Neuronal stem cell (in vitro differentiated cells): ENCODE results near the gene LGALS9C.
"Not testable (repeated sequence)": the region's sequence is repeated elsewhere in the genome, so short reads cannot be mapped to it uniquely, and the experiment has no call there.

Experiments
- DNase-seq: peaks from one replicate; pipeline ENCODE4 v3.0.0-alpha.2; 2013; ENCODE audit warnings: low spot score
- H2AFZ ChIP-seq: one replicate; pipeline ENCODE4 v1.6.1; 2013; ENCODE audit warnings: mild to moderate bottlenecking, low read length, inconsistent platforms
- H2AK5ac ChIP-seq: 2 replicates; pipeline ENCODE4 v1.6.1; 2013; ENCODE audit warnings: low read depth, mild to moderate bottlenecking, inconsistent platforms, low read length, moderate library complexity, mixed read lengths
- H2BK120ac ChIP-seq: 2 replicates; pipeline ENCODE4 v1.6.1; 2013; ENCODE audit warnings: low read depth, mild to moderate bottlenecking, inconsistent platforms, low read length, moderate library complexity, mixed read lengths
- H2BK12ac ChIP-seq: one replicate; pipeline ENCODE4 v1.6.1; 2013; ENCODE audit warnings: low read length, inconsistent platforms
- H2BK15ac ChIP-seq: 2 replicates; pipeline ENCODE4 v1.6.1; 2013; ENCODE audit warnings: mild to moderate bottlenecking, low read length, inconsistent platforms, mixed read lengths
- H2BK5ac ChIP-seq: one replicate; pipeline ENCODE4 v1.6.1; 2013; ENCODE audit warnings: inconsistent platforms, mild to moderate bottlenecking, low read length, moderate library complexity
- H3K14ac ChIP-seq: one replicate; pipeline ENCODE4 v1.6.1; 2013; ENCODE audit warnings: low read length, inconsistent platforms
- H3K18ac ChIP-seq: 2 replicates; pipeline ENCODE4 v1.6.1; 2013; ENCODE audit warnings: low read length, inconsistent platforms
- H3K23ac ChIP-seq: 2 replicates; pipeline ENCODE4 v1.6.1; 2013; ENCODE audit warnings: low read depth, mild to moderate bottlenecking, mixed read lengths, low read length, inconsistent platforms; ENCODE audit not compliant: poor library complexity
- H3K27ac ChIP-seq: replicated peaks from 3 replicates; pipeline ENCODE4 v1.5.1; 2013; ENCODE audit warnings: low read length, inconsistent platforms
- H3K27me3 ChIP-seq, 3 experiments: 2 replicates each; pipeline ENCODE4 v1.6.1; 2013; ENCODE audit warnings: low read length in 3 of 3, mild to moderate bottlenecking in 2 of 3, inconsistent platforms in 1 of 3, low read depth in 1 of 3, mixed read lengths in 1 of 3, moderate library complexity in 1 of 3; ENCODE audit not compliant: control insufficient read depth in 3 of 3, insufficient read depth in 3 of 3
- H3K36me3 ChIP-seq, 2 donors: replicated peaks in 1 of 2; 2 replicates each; pipeline ENCODE4 v1.6.1; 2013; ENCODE audit warnings: low read length in 2 of 2; ENCODE audit not compliant: control insufficient read depth in 2 of 2, insufficient read depth in 2 of 2
- H3K4ac ChIP-seq: 2 replicates; pipeline ENCODE4 v1.6.1; 2013; ENCODE audit warnings: inconsistent platforms, mild to moderate bottlenecking, low read length, moderate library complexity
- H3K4me1 ChIP-seq, 2 donors: 1 replicate in 1 of 2; 2 replicates in 1 of 2; pipeline ENCODE4 v1.6.1; 2013; ENCODE audit warnings: low read length in 2 of 2, low read depth in 1 of 2; ENCODE audit not compliant: control insufficient read depth in 2 of 2, insufficient read depth in 1 of 2
- H3K4me2 ChIP-seq: one replicate; pipeline ENCODE4 v1.6.1; 2013; ENCODE audit warnings: mild to moderate bottlenecking, low read length, inconsistent platforms; ENCODE audit not compliant: insufficient read depth, poor library complexity, severe bottlenecking
- H3K4me3 ChIP-seq, 2 donors: 2 replicates each; pipeline ENCODE4 v1.5.1; 2013; ENCODE audit warnings: low read length in 2 of 2, mild to moderate bottlenecking in 2 of 2, inconsistent platforms in 1 of 2, moderate library complexity in 1 of 2
- H3K79me1 ChIP-seq: one replicate; pipeline ENCODE4 v1.6.1; 2013; ENCODE audit warnings: low read depth, mild to moderate bottlenecking, inconsistent platforms, low read length, moderate library complexity
- H3K9ac ChIP-seq: one replicate; pipeline ENCODE4 v1.6.1; 2013; ENCODE audit warnings: mild to moderate bottlenecking, low read depth, low read length, inconsistent platforms; ENCODE audit not compliant: poor library complexity
- H3K9me3 ChIP-seq, 2 donors: replicated peaks in 1 of 2; 2 replicates each; pipeline versions ENCODE3 to v1.6.1; 2013; ENCODE audit warnings: low read length in 2 of 2, mild to moderate bottlenecking in 2 of 2, inconsistent platforms in 1 of 2, low read depth in 1 of 2, mixed read lengths in 1 of 2, moderate library complexity in 1 of 2; ENCODE audit not compliant: control insufficient read depth in 2 of 2, insufficient read depth in 1 of 2
- H4K8ac ChIP-seq: one replicate; pipeline ENCODE4 v1.6.1; 2013; ENCODE audit warnings: low read depth, mild to moderate bottlenecking, inconsistent platforms, low read length, moderate library complexity
- H4K91ac ChIP-seq: one replicate; pipeline ENCODE4 v1.6.1; 2013; ENCODE audit warnings: low read length, low read depth, mild to moderate bottlenecking, inconsistent platforms; ENCODE audit not compliant: poor library complexity
- WGBS, 2 donors: extraction: QIAGEN DNeasy Blood & Tissue Kit; methylation state at CpG; one replicate each; pipeline ENCODE4 v1.1.7; 2013; ENCODE audit warnings: missing lambda C conversion rate in 2 of 2, mixed read lengths in 1 of 2; ENCODE audit not compliant: insufficient read length in 2 of 2, insufficient replicate concordance in 1 of 2; ENCODE audit errors: extremely low coverage in 2 of 2; 5-methylcytosine and 5-hydroxymethylcytosine counted together

LGALS9C gene

DNA sequence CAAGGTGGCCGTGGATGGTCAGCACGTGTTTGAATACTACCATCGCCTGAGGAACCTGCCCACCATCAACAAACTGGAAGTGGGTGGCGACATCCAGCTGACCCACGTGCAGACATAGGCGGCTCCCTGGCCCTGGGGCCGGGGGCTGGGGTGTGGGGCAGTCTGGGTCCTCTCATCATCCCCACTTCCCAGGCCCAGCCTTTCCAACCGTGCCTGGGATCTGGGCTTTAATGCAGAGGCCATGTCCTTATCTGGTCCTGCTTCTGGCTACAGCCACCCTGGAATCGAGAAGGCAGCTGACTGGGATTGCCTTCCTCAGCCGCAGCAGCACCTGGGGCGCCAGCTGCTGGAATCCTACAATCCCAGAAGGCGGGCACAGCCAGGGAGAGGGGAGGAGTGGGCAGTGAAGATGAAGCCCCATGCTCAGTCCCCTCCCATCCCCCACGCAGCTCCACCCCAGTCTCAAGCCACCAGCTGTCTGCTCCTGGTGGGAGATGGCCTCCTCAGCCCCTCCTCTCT, 17.7 kb downstream of the LGALS9C start:
- H3K4me3 ChIP-seq, H3K79me1 ChIP-seq, DNase-seq, H3K27me3 ChIP-seq, H2BK15ac ChIP-seq, H3K18ac ChIP-seq, H3K23ac ChIP-seq, H2AK5ac ChIP-seq, H2BK12ac ChIP-seq, H3K9ac ChIP-seq, H4K8ac ChIP-seq, H3K4me1 ChIP-seq, H2AFZ ChIP-seq, H2BK120ac ChIP-seq, H3K4me2 ChIP-seq, H4K91ac ChIP-seq, H3K9me3 ChIP-seq, H2BK5ac ChIP-seq, H3K14ac ChIP-seq, H3K27ac ChIP-seq, H3K4ac ChIP-seq, H3K36me3 ChIP-seq: not testable (repeated sequence)
- WGBS, 2 donors: no CpG with 5 or more reads among the region's 13 CpGs

DNA sequence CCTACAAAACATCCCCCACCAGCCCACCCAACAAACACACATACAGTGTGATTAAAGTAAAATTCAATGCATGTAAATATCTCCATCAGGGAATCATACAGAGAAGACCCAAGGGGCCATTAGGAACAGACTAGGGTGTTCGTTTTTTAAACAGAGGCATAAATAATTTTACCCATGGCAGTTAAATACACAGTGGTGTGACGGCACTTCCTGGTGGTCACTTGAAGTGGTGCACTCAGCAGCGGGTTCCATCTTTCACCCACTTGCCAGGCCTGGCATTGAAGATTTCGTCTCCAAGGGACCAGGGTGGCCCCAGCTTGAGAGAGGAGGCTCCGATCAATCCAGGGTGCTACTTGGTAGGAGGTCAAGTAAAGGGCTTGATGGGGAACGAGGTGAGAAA, 20.5 kb downstream of the LGALS9C start:
- not testable (repeated sequence) for H3K23ac ChIP-seq, H2BK5ac ChIP-seq, H3K4me2 ChIP-seq, H3K27me3 ChIP-seq, H3K18ac ChIP-seq, H3K27ac ChIP-seq, H2BK120ac ChIP-seq, H3K9ac ChIP-seq, H3K14ac ChIP-seq, H3K4me1 ChIP-seq, H4K91ac ChIP-seq, H3K9me3 ChIP-seq, H3K36me3 ChIP-seq, H2BK15ac ChIP-seq, H3K4me3 ChIP-seq, H2AFZ ChIP-seq, H4K8ac ChIP-seq, H2AK5ac ChIP-seq, H2BK12ac ChIP-seq, DNase-seq, H3K79me1 ChIP-seq, H3K4ac ChIP-seq
- no CpG with 5 or more reads among the region's 6 CpGs for WGBS, 2 donors

DNA sequence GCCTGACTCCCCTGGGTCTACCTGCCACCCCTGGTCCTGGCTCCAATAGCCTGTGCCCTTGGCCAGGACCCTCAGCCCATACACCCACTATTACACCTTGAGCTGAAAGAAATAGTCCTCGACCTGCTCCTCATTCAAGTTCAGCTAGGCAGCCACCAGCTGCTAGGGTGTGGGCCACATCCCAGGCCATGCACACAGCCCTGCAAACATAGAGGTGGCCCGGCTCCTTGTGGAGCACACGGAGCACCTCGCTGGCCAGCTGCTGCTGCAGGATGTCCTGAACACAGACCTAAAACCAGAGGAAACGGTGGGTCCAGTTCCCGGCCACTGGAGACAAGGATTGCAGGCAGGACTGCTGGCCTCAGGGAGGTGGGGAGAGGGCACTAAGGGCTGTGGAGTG, 22.5 kb downstream of the LGALS9C start:
- not testable (repeated sequence) for H3K27ac ChIP-seq, H3K4me1 ChIP-seq, H3K4ac ChIP-seq, H4K8ac ChIP-seq, H2AK5ac ChIP-seq, H3K36me3 ChIP-seq, H2AFZ ChIP-seq, H2BK15ac ChIP-seq, H3K9ac ChIP-seq, H3K4me3 ChIP-seq, H4K91ac ChIP-seq, H2BK12ac ChIP-seq, H3K4me2 ChIP-seq, H3K23ac ChIP-seq, H2BK5ac ChIP-seq, H2BK120ac ChIP-seq, H3K9me3 ChIP-seq, H3K14ac ChIP-seq, H3K27me3 ChIP-seq, DNase-seq, H3K79me1 ChIP-seq, H3K18ac ChIP-seq
- no CpG with 5 or more reads among the region's 6 CpGs for WGBS, 2 donors

DNA sequence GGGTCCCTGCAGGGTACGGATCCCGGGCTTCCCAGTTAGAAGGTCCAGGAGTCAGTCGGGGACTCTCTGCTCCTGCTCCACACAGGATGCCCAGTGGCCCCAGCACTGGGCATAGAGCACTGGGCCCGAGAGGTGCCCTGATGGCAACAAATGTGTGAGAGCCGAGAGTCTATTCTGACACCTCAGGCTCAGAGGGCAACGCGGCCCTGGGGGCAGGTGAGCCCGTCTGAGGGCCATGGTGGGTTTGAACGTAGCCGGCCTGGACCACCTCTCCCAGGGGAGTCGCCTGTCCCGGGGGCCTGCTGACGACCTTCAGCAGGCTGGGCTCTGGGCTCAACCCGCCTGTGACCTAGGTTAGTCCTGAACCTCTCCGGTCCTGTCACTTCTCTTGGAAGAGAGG, 23.2 kb downstream of the LGALS9C start:
- not testable (repeated sequence) for H3K23ac ChIP-seq, H2BK15ac ChIP-seq, H3K27me3 ChIP-seq, H2BK120ac ChIP-seq, H3K79me1 ChIP-seq, H4K8ac ChIP-seq, H3K9me3 ChIP-seq, H3K36me3 ChIP-seq, H3K27ac ChIP-seq, DNase-seq, H3K14ac ChIP-seq, H2BK12ac ChIP-seq, H3K4me2 ChIP-seq, H2AK5ac ChIP-seq, H3K9ac ChIP-seq, H4K91ac ChIP-seq, H2AFZ ChIP-seq, H2BK5ac ChIP-seq, H3K4me3 ChIP-seq, H3K18ac ChIP-seq, H3K4me1 ChIP-seq, H3K4ac ChIP-seq
- WGBS, 2 donors: no CpG with 5 or more reads among the region's 15 CpGs
